Neural cell (in vitro differentiated cells): Measurements from ENCODE around the gene MIEN1. TPM values are rescaled to one million over a fixed set of nuclear protein-coding genes. Genes with fewer than 3 reads are reported as not detected.

Source experiments
- H2AFZ ChIP-seq: fragments of 200-600, 300-800 bp; sonication (generic), shearing (Covaris generic); 2 replicates; pipeline ENCODE4 v1.6.0; 2014; ENCODE audit warnings: low read depth, mild to moderate bottlenecking, antibody characterized with exemption, low read length, moderate library complexity
- H3F3A ChIP-seq: fragments of 200-600 bp; shearing (Covaris generic); 2 replicates; pipeline ENCODE4 v1.6.1; 2016; ENCODE audit warnings: mild to moderate bottlenecking, moderate library complexity, mixed read lengths, antibody characterized with exemption, low read length; ENCODE audit not compliant: insufficient read depth, poor library complexity, severe bottlenecking
- H3K27ac ChIP-seq: fragments of 200-600, 300-800 bp; sonication (generic), shearing (Covaris generic); 2 replicates; pipeline ENCODE4 v1.5.1; 2014; ENCODE audit warnings: mild to moderate bottlenecking, low read length, moderate library complexity
- H3K27me3 ChIP-seq: fragments of 300-800, 200-600 bp; sonication (generic), shearing (Covaris generic); 2 replicates; pipeline ENCODE4 v1.6.0; 2014; ENCODE audit warnings: mild to moderate bottlenecking, low read depth, low read length, moderate library complexity; ENCODE audit not compliant: insufficient read depth
- H3K36me3 ChIP-seq: fragments of 300-800, 200-600 bp; sonication (generic), shearing (Covaris generic); 2 replicates; pipeline ENCODE4 v1.5.1; 2014; ENCODE audit warnings: mild to moderate bottlenecking, antibody characterized with exemption, low read length, moderate library complexity; ENCODE audit not compliant: insufficient read depth
- H3K4me2 ChIP-seq: fragments of 300-800, 200-600 bp; sonication (generic), shearing (Covaris generic); 2 replicates; pipeline ENCODE4 v1.6.0; 2014; ENCODE audit warnings: mild to moderate bottlenecking, low read length
- H3K4me3 ChIP-seq: fragments of 300-800, 200-600 bp; sonication (generic), shearing (Covaris generic); 2 replicates; pipeline ENCODE4 v1.5.1; 2014; ENCODE audit warnings: mild to moderate bottlenecking, low read length, moderate library complexity
- H3K79me2 ChIP-seq: fragments of 200-600 bp; shearing (Covaris generic); replicated peaks from 2 replicates; pipeline ENCODE4 v1.6.0; 2014; ENCODE audit warnings: mild to moderate bottlenecking, low read length, moderate library complexity; ENCODE audit not compliant: insufficient read depth
- H3K9ac ChIP-seq: fragments of 300-800, 200-600 bp; sonication (generic), shearing (Covaris generic); 2 replicates; pipeline ENCODE4 v1.6.1; 2016; ENCODE audit warnings: mild to moderate bottlenecking, low read length, mixed read lengths
- H3K9me2 ChIP-seq: fragments of 200-600 bp; shearing (Covaris generic); 2 replicates; pipeline ENCODE4 v1.6.1; 2016; ENCODE audit warnings: mild to moderate bottlenecking, low read length, mixed read lengths; ENCODE audit not compliant: insufficient read depth
- H3K9me3 ChIP-seq: fragments of 200-600, 300-800 bp; sonication (generic), shearing (Covaris generic); 2 replicates; pipeline ENCODE4 v1.6.1; 2016; ENCODE audit warnings: mild to moderate bottlenecking, mixed run types, low read length, moderate library complexity, mixed read lengths
- H4K20me1 ChIP-seq: fragments of 200-600 bp; shearing (Covaris generic); 2 replicates; pipeline ENCODE4 v1.6.1; 2016; ENCODE audit warnings: mild to moderate bottlenecking, mixed run types; ENCODE audit not compliant: insufficient read depth
- EP300 ChIP-seq: fragments of 450-650 bp; conservative IDR thresholded peaks from 2 replicates; pipeline ENCODE4 v1.6.1; 2014; ENCODE audit warnings: antibody characterized with exemption, mild to moderate bottlenecking, moderate library complexity; ENCODE audit not compliant: poor library complexity, severe bottlenecking
- EZH2 ChIP-seq: fragments of 200-600, 300-800 bp; shearing (Covaris generic), sonication (generic); IDR thresholded peaks from 2 replicates; pipeline ENCODE4 v1.6.1; 2014; ENCODE audit warnings: antibody characterized with exemption, low read length, borderline replicate concordance, mild to moderate bottlenecking; ENCODE audit not compliant: insufficient read depth, poor library complexity, severe bottlenecking
- MXI1 ChIP-seq: fragments of 450-650 bp; conservative IDR thresholded peaks from 2 replicates; pipeline ENCODE4 v1.6.1; 2014; ENCODE audit warnings: antibody characterized with exemption, mild to moderate bottlenecking; ENCODE audit not compliant: poor library complexity, severe bottlenecking
- POLR2AphosphoS5 ChIP-seq: IDR thresholded peaks from 2 replicates; pipeline ENCODE4 v1.6.1; 2012
- RAD21 ChIP-seq: fragments of 450-650 bp; conservative IDR thresholded peaks from 2 replicates; pipeline ENCODE4 v1.6.1; 2014; ENCODE audit warnings: antibody characterized with exemption, mild to moderate bottlenecking, moderate library complexity
- SMC3 ChIP-seq: fragments of 450-650 bp; conservative IDR thresholded peaks from 2 replicates; pipeline ENCODE4 v1.6.1; 2014; ENCODE audit warnings: antibody characterized with exemption, mild to moderate bottlenecking, moderate library complexity; ENCODE audit not compliant: poor library complexity
- TAF1 ChIP-seq: IDR thresholded peaks from 2 replicates; pipeline ENCODE4 v1.6.1; 2012; ENCODE audit warnings: low read depth
- polyA plus RNA-seq: library from polyadenylated mRNA; depleted of rRNA; stranded (reverse); fragments of >200 nt; gene quantifications from 2 replicates; pipeline ENCODE4 v1.2.3, GENCODE V29; 2014
- TF ChIP-seq, protein P1 (sequence below): IDR thresholded peaks from 2 replicates; pipeline ENCODE4 v1.6.1; 2012; ENCODE audit warnings: borderline replicate concordance
- TF ChIP-seq, protein P2 (sequence below): fragments of 450-650 bp; IDR thresholded peaks from 2 replicates; pipeline ENCODE4 v1.5.1; 2014; ENCODE audit warnings: antibody characterized with exemption, mild to moderate bottlenecking, moderate library complexity; ENCODE audit not compliant: poor library complexity, severe bottlenecking

Gene MIEN1
- polyA plus RNA-seq, 1 donor from 2014 or later: 106 TPM

GRCh38 chr17:39753514-39754160 is 23.3 kb upstream of the MIEN1 start:
- peak overlapping the region; percentile 65 for H3K9ac ChIP-seq

DNA sequence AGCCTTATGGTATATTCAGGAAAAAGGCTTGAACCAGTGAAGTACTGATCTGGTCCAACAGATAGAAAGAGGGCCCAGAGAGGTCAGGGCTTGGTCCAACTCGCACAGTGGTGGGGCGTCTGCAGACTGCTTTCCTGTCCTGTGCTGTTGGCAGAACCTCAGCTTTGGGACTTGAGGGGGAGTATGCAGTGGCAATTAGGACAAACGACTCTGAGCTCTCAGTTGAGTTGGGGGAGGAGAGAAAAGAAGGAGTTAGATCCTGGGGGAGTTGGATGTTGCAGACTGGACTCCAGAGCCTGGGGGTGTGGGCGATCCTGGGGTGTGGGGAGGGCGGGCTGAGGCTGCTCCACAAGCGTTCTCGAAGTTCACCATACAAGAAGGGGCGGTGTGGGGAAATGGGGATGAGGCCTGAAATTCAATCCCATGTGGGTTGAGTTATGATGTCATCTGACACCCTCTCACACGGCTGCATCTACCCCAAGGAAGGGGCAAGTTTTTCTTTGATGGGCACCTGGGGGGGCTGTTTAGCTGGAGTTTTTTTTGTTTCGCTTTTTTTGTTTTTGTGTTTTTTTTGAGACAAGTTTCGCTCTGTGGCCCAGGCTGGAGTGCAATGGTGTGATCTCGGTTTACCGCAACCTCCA is 22.0 kb upstream of the MIEN1 start:
- Histone ChIP-seq H3K9me2 (no peaks in the 10 kb centered on the region), H3K27ac (no peak overlapping the region), H3K4me2 (no peak overlapping the region), H3K9me3 (no peaks in the 10 kb centered on the region), H3K36me3 (no peaks in the 10 kb centered on the region), H3K79me2 (no peaks in the 10 kb centered on the region), H2AFZ (no peak overlapping the region), H4K20me1 (no peaks in the 10 kb centered on the region), H3K4me3 (no peak overlapping the region), H3K27me3 (no peaks in the 10 kb centered on the region), H3F3A (no peaks in the 10 kb centered on the region), H3K9ac (no peak overlapping the region)
- TF ChIP-seq RAD21: no peak
- TF ChIP-seq SMC3: no peak
- TF ChIP-seq, protein P1, sequence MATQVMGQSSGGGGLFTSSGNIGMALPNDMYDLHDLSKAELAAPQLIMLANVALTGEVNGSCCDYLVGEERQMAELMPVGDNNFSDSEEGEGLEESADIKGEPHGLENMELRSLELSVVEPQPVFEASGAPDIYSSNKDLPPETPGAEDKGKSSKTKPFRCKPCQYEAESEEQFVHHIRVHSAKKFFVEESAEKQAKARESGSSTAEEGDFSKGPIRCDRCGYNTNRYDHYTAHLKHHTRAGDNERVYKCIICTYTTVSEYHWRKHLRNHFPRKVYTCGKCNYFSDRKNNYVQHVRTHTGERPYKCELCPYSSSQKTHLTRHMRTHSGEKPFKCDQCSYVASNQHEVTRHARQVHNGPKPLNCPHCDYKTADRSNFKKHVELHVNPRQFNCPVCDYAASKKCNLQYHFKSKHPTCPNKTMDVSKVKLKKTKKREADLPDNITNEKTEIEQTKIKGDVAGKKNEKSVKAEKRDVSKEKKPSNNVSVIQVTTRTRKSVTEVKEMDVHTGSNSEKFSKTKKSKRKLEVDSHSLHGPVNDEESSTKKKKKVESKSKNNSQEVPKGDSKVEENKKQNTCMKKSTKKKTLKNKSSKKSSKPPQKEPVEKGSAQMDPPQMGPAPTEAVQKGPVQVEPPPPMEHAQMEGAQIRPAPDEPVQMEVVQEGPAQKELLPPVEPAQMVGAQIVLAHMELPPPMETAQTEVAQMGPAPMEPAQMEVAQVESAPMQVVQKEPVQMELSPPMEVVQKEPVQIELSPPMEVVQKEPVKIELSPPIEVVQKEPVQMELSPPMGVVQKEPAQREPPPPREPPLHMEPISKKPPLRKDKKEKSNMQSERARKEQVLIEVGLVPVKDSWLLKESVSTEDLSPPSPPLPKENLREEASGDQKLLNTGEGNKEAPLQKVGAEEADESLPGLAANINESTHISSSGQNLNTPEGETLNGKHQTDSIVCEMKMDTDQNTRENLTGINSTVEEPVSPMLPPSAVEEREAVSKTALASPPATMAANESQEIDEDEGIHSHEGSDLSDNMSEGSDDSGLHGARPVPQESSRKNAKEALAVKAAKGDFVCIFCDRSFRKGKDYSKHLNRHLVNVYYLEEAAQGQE: no peak
- TF ChIP-seq POLR2AphosphoS5: no peak
- no peak for TF ChIP-seq MXI1
- no peak for TF ChIP-seq EZH2
- no peak for TF ChIP-seq EP300

More at GRCh38 chr17:39753514-39754160, 23.3 kb upstream of the MIEN1 start:
- peak overlapping the region; percentile 72 for H3K4me3 ChIP-seq
- H2AFZ ChIP-seq: peak overlapping the region; percentile 76
- no peaks in the 10 kb centered on the region for H3K36me3 ChIP-seq
- H3K27ac ChIP-seq: no peak overlapping the region
- H3K9me2 ChIP-seq: no peaks in the 10 kb centered on the region
- TF ChIP-seq MXI1: no peak
- no peak for TF ChIP-seq RAD21
- TF ChIP-seq EZH2: no peak
- no peak for TF ChIP-seq EP300
- TF ChIP-seq, protein P2, sequence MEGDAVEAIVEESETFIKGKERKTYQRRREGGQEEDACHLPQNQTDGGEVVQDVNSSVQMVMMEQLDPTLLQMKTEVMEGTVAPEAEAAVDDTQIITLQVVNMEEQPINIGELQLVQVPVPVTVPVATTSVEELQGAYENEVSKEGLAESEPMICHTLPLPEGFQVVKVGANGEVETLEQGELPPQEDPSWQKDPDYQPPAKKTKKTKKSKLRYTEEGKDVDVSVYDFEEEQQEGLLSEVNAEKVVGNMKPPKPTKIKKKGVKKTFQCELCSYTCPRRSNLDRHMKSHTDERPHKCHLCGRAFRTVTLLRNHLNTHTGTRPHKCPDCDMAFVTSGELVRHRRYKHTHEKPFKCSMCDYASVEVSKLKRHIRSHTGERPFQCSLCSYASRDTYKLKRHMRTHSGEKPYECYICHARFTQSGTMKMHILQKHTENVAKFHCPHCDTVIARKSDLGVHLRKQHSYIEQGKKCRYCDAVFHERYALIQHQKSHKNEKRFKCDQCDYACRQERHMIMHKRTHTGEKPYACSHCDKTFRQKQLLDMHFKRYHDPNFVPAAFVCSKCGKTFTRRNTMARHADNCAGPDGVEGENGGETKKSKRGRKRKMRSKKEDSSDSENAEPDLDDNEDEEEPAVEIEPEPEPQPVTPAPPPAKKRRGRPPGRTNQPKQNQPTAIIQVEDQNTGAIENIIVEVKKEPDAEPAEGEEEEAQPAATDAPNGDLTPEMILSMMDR: no peak
- TF ChIP-seq SMC3: no peak
- no peak for TF ChIP-seq TAF1
- TF ChIP-seq POLR2AphosphoS5: no peak
- TF ChIP-seq, protein P1: no peak
- H4K20me1 ChIP-seq: no peaks in the 10 kb centered on the region
- no peaks in the 10 kb centered on the region for H3K79me2 ChIP-seq
- H3F3A ChIP-seq: no peaks in the 10 kb centered on the region
- H3K27me3 ChIP-seq: no peaks in the 10 kb centered on the region
- H3K9me3 ChIP-seq: no peaks in the 10 kb centered on the region
- H3K4me2 ChIP-seq: no peak overlapping the region
